Suprapubic skin (tissue), 4 donors: Measurements from ENCODE around the gene DCST1. TPM values are rescaled to one million over a fixed set of nuclear protein-coding genes. Genes with fewer than 3 reads are reported as not detected.

Source experiments
- DNase-seq, 2 donors: peaks; one replicate each; pipeline ENCODE4 v3.0.0-alpha.2; 2019; ENCODE audit warnings: low spot score in 2 of 2
- H3K27ac ChIP-seq: fragments of 200-600 bp; sonication (generic); one replicate; pipeline ENCODE4 v1.5.1; 2019
- H3K27me3 ChIP-seq: fragments of 200-600 bp; sonication (generic); one replicate; pipeline ENCODE4 v1.5.1; 2019
- H3K36me3 ChIP-seq: fragments of 200-600 bp; sonication (generic); one replicate; pipeline ENCODE4 v1.5.1; 2019
- H3K4me1 ChIP-seq: fragments of 200-600 bp; sonication (generic); one replicate; pipeline ENCODE4 v1.5.1; 2019
- H3K4me3 ChIP-seq: fragments of 200-600 bp; sonication (generic); one replicate; pipeline ENCODE4 v1.5.1; 2019; ENCODE audit warnings: mild to moderate bottlenecking
- H3K9me3 ChIP-seq: fragments of 200-600 bp; sonication (generic); one replicate; pipeline ENCODE4 v1.5.1; 2019
- EP300 ChIP-seq: sonication (generic); formaldehyde crosslinking; IDR thresholded peaks from one replicate; pipeline ENCODE4 v1.6.1; 2017; ENCODE audit warnings: antibody characterized with exemption
- POLR2A ChIP-seq, 2 donors: fragments of 450-650 bp; IDR thresholded peaks; one replicate each; pipeline ENCODE4 v1.6.1; 2017; ENCODE audit warnings: antibody characterized with exemption in 2 of 2, mild to moderate bottlenecking in 2 of 2, moderate library complexity in 2 of 2
- POLR2AphosphoS5 ChIP-seq, 3 donors: sonication (generic); formaldehyde crosslinking; IDR thresholded peaks; one replicate each; pipeline ENCODE4 v1.6.1; 2017; ENCODE audit warnings: antibody characterized with exemption in 3 of 3
- WGBS: methylation state at CpG from one replicate; pipeline ENCODE4 v1.1.5; 2018; 5-methylcytosine and 5-hydroxymethylcytosine counted together
- total RNA-seq, 4 donors: library from RNA; depleted of rRNA; stranded (reverse); fragments of >200 nt; gene quantifications; one replicate each; pipeline ENCODE4 v1.1.0, GENCODE V29; 2016
- TF ChIP-seq, protein P1 (sequence below), 2 donors: fragments of 200-600 bp in 1 of 2; fragments of 450-650 bp in 1 of 2; sonication (generic) in 1 of 2; IDR thresholded peaks; one replicate each; pipeline ENCODE4 v1.5.1; 2016 to 2019; ENCODE audit warnings: antibody characterized with exemption in 2 of 2, mild to moderate bottlenecking in 1 of 2, moderate library complexity in 1 of 2

Gene DCST1
- total RNA-seq, 4 donors from 2014 or later, result 0.55 to 8.2 (median 2.8) TPM

DNA sequence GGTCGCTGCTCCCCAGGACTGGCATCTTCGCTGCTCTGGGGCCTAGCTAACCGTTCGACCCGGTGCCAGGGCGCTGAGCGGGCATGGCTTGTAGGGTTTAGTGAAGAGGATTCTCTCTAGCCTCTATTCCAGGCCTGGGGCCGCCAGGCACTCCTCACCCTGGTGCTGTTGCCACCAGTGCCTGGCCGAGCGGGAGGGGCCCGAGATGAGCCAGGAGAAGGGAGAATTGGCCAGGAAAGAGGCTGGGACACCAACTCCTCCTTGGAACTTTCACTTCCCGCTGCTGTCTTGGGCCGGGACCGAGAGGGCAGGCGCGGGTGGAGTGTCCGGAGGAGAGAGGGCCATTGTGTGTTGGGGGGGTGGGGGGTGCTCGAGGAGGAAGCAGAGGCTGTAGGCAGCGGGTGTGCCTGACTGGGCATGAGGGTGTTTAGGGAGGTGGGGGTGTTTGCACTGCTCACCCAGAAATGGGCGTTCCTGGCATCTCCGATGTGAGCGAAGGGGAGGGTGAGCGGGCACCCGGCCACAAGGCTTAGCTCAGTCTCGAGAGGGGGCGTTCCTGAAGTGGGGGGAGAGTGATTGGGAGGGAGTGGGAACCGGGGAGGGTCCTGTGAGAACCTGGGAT is 18.3 kb downstream of the DCST1 start:
- peak overlapping the region; percentile 81 for H3K4me3 ChIP-seq
- DNase-seq, result peak in 1 of 2 donors; percentile 85
- no peaks in the 10 kb centered on the region for H3K9me3 ChIP-seq
- TF ChIP-seq POLR2A (IDR thresholded peaks at IDR 0.05), result no peak
- TF ChIP-seq, protein P1, sequence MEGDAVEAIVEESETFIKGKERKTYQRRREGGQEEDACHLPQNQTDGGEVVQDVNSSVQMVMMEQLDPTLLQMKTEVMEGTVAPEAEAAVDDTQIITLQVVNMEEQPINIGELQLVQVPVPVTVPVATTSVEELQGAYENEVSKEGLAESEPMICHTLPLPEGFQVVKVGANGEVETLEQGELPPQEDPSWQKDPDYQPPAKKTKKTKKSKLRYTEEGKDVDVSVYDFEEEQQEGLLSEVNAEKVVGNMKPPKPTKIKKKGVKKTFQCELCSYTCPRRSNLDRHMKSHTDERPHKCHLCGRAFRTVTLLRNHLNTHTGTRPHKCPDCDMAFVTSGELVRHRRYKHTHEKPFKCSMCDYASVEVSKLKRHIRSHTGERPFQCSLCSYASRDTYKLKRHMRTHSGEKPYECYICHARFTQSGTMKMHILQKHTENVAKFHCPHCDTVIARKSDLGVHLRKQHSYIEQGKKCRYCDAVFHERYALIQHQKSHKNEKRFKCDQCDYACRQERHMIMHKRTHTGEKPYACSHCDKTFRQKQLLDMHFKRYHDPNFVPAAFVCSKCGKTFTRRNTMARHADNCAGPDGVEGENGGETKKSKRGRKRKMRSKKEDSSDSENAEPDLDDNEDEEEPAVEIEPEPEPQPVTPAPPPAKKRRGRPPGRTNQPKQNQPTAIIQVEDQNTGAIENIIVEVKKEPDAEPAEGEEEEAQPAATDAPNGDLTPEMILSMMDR (IDR thresholded peaks at IDR 0.05), result no peak
- TF ChIP-seq POLR2AphosphoS5 (IDR thresholded peaks at IDR 0.05), result no peak
- no peak for TF ChIP-seq EP300
- no peaks in the 10 kb centered on the region for H3K27me3 ChIP-seq
- H3K36me3 ChIP-seq, result peaks cover 34% of the 10 kb centered on the region
- H3K4me1 ChIP-seq, result peaks cover 45% of the 10 kb centered on the region
- 1% methylated on average over 20 of the region's 27 CpGs for WGBS
- peak overlapping the region; percentile 94 for H3K27ac ChIP-seq

DNA sequence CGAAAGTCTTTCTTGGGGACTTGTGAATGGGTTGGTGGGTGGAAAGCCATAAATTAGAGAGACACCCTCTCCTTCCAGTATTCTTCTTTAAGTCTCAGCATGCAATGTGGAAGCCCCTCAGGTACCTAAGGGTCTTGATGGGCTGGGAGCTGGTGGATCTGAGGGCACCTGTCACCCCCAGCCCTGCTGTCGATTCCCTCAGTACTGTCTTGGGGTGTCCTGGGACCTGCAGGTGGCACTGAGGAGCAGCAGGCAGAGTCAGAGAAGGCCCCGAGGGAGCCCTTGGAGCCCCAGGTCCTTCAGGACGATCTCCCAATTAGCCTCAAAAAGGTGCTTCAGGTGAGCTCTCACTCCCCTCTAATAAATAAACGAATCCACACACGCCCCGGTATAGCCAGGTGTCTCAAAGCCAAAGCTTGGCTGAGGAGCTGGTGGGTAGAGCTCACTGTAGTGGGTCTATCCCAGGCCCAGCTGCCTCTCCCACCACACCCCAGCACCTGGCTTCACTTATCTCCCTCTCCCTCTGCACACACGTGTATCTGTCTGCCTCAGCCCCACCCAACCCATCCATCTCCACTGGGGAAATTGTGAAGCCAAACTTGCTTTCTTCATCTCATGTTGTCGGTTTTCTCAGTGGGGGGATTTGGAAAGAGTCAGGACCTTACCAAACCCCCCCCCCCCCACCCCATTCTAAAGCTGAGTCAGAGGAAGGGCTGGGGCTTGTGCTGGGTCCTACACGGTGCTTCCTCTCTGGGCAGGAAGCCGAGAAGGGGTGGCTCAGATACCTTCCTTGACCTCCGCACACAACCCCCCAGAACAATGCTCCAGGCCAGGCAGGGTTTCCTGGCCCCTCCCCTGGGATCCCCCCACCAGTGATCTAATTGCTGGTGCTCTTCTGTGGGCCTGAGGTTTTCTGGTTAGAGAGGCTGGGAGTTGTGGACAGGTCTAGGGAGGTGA is 19.1 kb downstream of the DCST1 start:
- peaks cover 43% of the 10 kb centered on the region for H3K36me3 ChIP-seq
- no peaks in the 10 kb centered on the region for H3K9me3 ChIP-seq
- H3K27ac ChIP-seq, result peak overlapping the region; percentile 94
- H3K4me3 ChIP-seq, result peak overlapping the region; percentile 81
- H3K4me1 ChIP-seq, result peaks cover 45% of the 10 kb centered on the region
- DNase-seq, result no peak
- TF ChIP-seq EP300 (no peak), POLR2A (IDR thresholded peaks at IDR 0.05) (no peak)
- TF ChIP-seq, protein P1 (IDR thresholded peaks at IDR 0.05), result no peak
- WGBS, result 31% methylated on average over 11 of the region's 12 CpGs
- no peaks in the 10 kb centered on the region for H3K27me3 ChIP-seq

DNA sequence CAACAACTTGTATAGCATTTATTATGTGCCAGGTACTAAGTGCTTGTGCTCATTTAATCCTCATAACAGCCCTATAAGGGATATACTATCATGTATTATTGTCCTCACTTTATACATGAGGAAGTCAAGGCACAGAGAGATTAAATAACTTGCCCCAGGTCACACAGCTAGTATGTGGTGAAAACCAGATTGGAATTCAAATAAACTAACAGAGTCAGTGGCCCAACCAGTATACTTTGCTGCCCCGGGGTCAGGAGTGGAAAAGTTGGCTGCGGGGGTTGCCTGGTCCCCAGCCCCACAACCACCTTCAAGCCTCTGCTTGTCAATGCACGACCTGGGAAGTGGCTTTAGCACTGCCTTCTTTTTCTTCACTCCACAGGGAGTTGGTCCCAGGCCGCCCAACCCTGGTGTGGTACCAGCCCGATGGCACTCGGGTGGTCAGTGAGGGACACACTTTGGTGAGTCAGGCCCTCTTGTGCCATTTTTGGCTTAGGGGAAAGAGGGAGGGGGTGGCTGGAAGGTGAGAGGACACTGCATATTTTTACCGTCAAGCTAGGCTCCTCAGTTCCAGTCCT is 20.0 kb downstream of the DCST1 start:
- peaks cover 44% of the 10 kb centered on the region for H3K4me1 ChIP-seq
- no peaks in the 10 kb centered on the region for H3K27me3 ChIP-seq
- DNase-seq, result no peak
- TF ChIP-seq EP300 (no peak), POLR2AphosphoS5 (IDR thresholded peaks at IDR 0.05) (no peak), POLR2A (IDR thresholded peaks at IDR 0.05) (no peak)
- TF ChIP-seq, protein P1 (IDR thresholded peaks at IDR 0.05), result no peak
- peak overlapping the region; percentile 81 for H3K4me3 ChIP-seq
- no peak overlapping the region for H3K27ac ChIP-seq
- peaks cover 52% of the 10 kb centered on the region for H3K36me3 ChIP-seq
- 67% methylated on average over 7 of the region's 7 CpGs for WGBS
- H3K9me3 ChIP-seq, result no peaks in the 10 kb centered on the region

DNA sequence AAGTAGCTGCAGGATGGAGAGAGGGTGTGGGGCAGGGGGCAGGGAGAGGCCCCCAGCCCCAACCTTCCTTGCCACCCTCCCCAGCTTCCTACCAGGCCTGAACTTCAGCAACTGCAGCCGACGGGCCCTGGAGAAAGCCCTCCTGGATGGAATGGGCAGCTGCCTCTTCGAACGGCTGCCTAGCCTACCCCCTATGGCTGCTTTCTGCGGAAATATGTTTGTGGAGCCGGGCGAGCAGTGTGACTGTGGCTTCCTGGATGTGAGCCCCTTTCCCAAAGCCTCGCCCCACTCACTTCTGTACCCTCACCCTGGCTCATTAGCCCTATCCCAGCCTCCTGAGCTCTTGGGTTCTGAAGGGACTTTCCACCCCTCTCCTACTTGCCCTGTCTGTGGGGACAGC is 23.5 kb downstream of the DCST1 start:
- Histone ChIP-seq H3K27ac (no peak overlapping the region), H3K27me3 (no peaks in the 10 kb centered on the region), H3K9me3 (no peaks in the 10 kb centered on the region), H3K4me3 (no peak overlapping the region), H3K36me3 (peaks cover 78% of the 10 kb centered on the region), H3K4me1 (peaks cover 30% of the 10 kb centered on the region)
- WGBS, result 97% methylated on average over 7 of the region's 8 CpGs
- DNase-seq, result no peak
- TF ChIP-seq POLR2AphosphoS5 (IDR thresholded peaks at IDR 0.05) (no peak), POLR2A (IDR thresholded peaks at IDR 0.05) (no peak), EP300 (no peak)
- TF ChIP-seq, protein P1 (IDR thresholded peaks at IDR 0.05), result no peak

DNA sequence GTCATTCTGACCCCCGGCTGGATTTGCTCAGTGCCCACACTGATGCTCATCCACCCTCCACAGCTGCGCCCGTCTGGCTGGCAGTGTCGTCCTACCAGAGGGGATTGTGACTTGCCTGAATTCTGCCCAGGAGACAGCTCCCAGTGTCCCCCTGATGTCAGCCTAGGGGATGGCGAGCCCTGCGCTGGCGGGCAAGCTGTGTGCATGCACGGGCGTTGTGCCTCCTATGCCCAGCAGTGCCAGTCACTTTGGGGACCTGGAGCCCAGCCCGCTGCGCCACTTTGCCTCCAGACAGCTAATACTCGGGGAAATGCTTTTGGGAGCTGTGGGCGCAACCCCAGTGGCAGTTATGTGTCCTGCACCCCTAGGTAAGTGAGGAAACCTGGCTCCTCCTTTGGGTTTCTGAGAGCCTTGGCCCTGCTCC is 24.2 kb downstream of the DCST1 start:
- no peak for DNase-seq
- 65% methylated on average over 4 of the region's 13 CpGs for WGBS
- H3K27ac ChIP-seq, result no peak overlapping the region
- no peak overlapping the region for H3K4me3 ChIP-seq
- H3K4me1 ChIP-seq, result peaks cover 30% of the 10 kb centered on the region
- TF ChIP-seq, protein P1 (IDR thresholded peaks at IDR 0.05), result peak in 1 of 2 donors; percentile 32
- TF ChIP-seq POLR2AphosphoS5 (IDR thresholded peaks at IDR 0.05), result no peak
- peaks cover 78% of the 10 kb centered on the region for H3K36me3 ChIP-seq
- H3K27me3 ChIP-seq, result no peaks in the 10 kb centered on the region
- H3K9me3 ChIP-seq, result no peaks in the 10 kb centered on the region
